Motor neuron (in vitro differentiated cells): ENCODE measurements around the gene NOL4L. TPM values are rescaled to one million over a fixed set of nuclear protein-coding genes. Genes with fewer than 3 reads are reported as not detected.

ENCODE experiments used
- ATAC-seq, 8 experiments: fragments of 200-7000 bp; cut with Tn5 transposase; replicated peaks in 6 of 8; 2 replicates each; pipeline ENCODE4 v1.8.0; 2021; ENCODE audit warnings: mild to moderate bottlenecking in 8 of 8, moderate library complexity in 8 of 8
- H3K27ac ChIP-seq, 2 donors: fragments of 250-450 bp; sonication (Bioruptor Pico); 2 replicates each; pipeline ENCODE4 v1.9.0; 2021; ENCODE audit warnings: antibody characterized with exemption in 2 of 2, mild to moderate bottlenecking in 2 of 2, moderate library complexity in 1 of 2
- H3K4me1 ChIP-seq, 2 donors: fragments of 250-450 bp; sonication (Bioruptor Pico); replicated peaks in 1 of 2; 2 replicates each; pipeline ENCODE4 v1.6.1; 2021; ENCODE audit warnings: antibody characterized with exemption in 2 of 2, mild to moderate bottlenecking in 2 of 2, moderate library complexity in 1 of 2
- H3K4me3 ChIP-seq, 5 donors: fragments of 250-450 bp; sonication (Bioruptor Pico); 2 replicates each; pipeline ENCODE4 v1.9.0; 2021; ENCODE audit warnings: antibody characterized with exemption in 5 of 5, mild to moderate bottlenecking in 5 of 5, moderate library complexity in 4 of 5
- WGBS, 10 experiments: fragments of 450-650 bp; shearing (Covaris generic); methylation state at CpG; one replicate each; pipeline ENCODE4 v1.0.0; 2022; 5-methylcytosine and 5-hydroxymethylcytosine counted together
- in situ Hi-C, 9 experiments: fragments of 400-800 bp; cut with MboI; loops; one replicate each; pipeline ENCODE4 v1.15.0; 2021; ENCODE audit warnings: low sequenced_read_pairs in 9 of 9, low pct_unique_long_range_greater_than_20kb in 2 of 9; ENCODE audit not compliant: unreplicated experiment in 9 of 9
- total RNA-seq, 8 experiments: library from RNA; unstranded; fragments of 300-600 nt; gene quantifications; 2 replicates each; pipeline versions ENCODE4 v1.2.3 to v1.2.4, GENCODE V29; 2022

NOL4L gene
- total RNA-seq, 8 experiments from 2014 or later, result 9.1 to 34.6 (median 20.4) TPM

- in situ Hi-C loops, result no loop called here
Observed at GRCh38 chr20:32436142-32436861, 148.8 kb downstream of the NOL4L start.

DNA sequence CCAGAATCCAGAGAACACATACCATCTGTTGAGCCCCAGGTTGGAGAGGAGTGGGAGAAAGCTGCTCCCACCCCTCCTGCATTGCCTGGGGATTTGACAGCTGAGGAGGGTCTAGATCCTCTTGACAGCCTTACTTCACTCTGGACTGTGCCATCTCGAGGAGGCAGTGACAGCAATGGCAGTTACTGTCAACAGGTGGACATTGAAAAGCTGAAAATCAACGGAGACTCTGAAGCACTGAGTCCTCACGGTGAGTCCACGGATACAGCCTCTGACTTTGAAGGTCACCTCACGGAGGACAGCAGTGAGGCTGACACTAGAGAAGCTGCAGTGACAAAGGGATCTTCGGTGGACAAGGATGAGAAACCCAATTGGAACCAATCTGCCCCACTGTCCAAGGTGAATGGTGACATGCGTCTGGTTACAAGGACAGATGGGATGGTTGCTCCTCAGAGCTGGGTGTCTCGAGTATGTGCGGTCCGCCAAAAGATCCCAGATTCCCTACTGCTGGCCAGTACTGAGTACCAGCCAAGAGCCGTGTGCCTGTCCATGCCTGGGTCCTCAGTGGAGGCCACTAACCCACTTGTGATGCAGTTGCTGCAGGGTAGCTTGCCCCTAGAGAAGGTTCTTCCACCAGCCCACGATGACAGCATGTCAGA is 149.6 kb downstream of the NOL4L start:
- H3K4me1 ChIP-seq, result no peaks in the 10 kb centered on the region
- 87 to 100% (median 100%) methylated on average over 1 to 4 of the region's 12 CpGs; no CpG with 5 or more reads in 2 of the 10 experiments for WGBS, 10 experiments
- no peak for ATAC-seq
- no peak overlapping the region for H3K27ac ChIP-seq
- in situ Hi-C loops, result no loop called here
- H3K4me3 ChIP-seq, result no peak overlapping the region

More at GRCh38 chr20:32436142-32436861, 148.8 kb downstream of the NOL4L start:
- WGBS, 10 experiments, result 80 to 100% (median 100%) methylated on average over 1 to 4 of the region's 11 CpGs; no CpG with 5 or more reads in 3 of the 10 experiments
- Histone ChIP-seq H3K27ac (no peak overlapping the region), H3K4me1 (no peaks in the 10 kb centered on the region), H3K4me3 (no peak overlapping the region)
- no peak for ATAC-seq

GRCh38 chr20:32434434-32434833 is 150.7 kb downstream of the NOL4L start:
- Histone ChIP-seq H3K4me3 (no peak overlapping the region), H3K4me1 (no peaks in the 10 kb centered on the region), H3K27ac (no peak overlapping the region)
- WGBS, 10 experiments, result 88 to 96% (median 93%) methylated on average over 2 to 7 of the region's 19 CpGs; no CpG with 5 or more reads in 5 of the 10 experiments
- in situ Hi-C loops, result no loop called here
- ATAC-seq, result peak in 2 of 8 experiments; percentile 21 to 26

DNA sequence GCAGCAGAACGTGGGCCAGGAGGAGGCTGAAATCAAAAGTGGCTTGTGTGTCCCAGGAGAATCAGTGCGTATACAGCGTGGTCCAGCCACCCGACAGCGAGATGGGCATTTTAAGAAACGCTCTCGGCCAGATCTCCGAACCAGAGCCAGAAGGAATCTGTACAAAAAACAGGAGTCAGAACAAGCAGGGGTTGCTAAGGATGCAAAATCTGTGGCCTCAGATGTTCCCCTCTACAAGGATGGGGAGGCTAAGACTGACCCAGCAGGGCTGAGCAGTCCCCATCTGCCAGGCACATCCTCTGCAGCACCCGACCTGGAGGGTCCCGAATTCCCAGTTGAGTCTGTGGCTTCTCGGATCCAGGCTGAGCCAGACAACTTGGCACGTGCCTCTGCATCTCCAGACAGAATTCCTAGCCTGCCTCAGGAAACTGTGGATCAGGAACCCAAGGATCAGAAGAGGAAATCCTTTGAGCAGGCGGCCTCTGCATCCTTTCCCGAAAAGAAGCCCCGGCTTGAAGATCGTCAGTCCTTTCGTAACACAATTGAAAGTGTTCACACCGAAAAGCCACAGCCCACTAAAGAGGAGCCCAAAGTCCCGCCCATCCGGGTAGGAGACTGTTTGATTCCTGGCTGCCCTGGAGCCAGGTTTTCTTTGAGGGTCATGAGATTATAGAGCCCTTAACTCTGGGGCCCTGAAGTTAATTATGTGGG is 151.7 kb downstream of the NOL4L start:
- Histone ChIP-seq H3K4me1 (no peaks in the 10 kb centered on the region), H3K27ac (no peak overlapping the region), H3K4me3 (no peak overlapping the region)
- in situ Hi-C loops, result no loop called here
- ATAC-seq, result no peak
- WGBS, 10 experiments, result 20 to 100% (median 92%) methylated on average over 1 to 13 of the region's 20 CpGs

DNA sequence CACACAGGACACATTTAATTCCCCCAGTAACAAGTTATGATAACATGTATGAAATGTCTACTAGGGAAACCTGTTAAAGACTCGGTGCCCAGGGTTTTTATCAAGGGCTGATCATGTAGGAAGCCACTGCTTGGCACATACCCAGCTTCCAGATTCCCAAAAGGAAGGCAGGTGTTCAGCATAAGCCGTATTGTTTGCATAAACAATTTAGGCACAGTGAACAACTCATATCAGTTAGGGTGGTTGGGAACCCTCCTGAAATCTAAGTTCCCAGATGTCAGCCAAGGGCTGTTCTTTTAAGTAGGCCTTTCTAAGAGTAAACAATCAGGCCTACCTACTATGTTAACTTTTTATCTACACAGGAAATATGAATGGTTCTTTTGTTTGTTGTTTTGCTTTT is 152.9 kb downstream of the NOL4L start:
- H3K27ac ChIP-seq, result no peak overlapping the region
- in situ Hi-C loops, result no loop called here
- WGBS, 10 experiments, result 60 to 100% (median 92%) methylated on average over 1 to 2 of the region's 2 CpGs; no CpG with 5 or more reads in 3 of the 10 experiments
- H3K4me3 ChIP-seq, result no peak overlapping the region
- no peak for ATAC-seq
- no peaks in the 10 kb centered on the region for H3K4me1 ChIP-seq

DNA sequence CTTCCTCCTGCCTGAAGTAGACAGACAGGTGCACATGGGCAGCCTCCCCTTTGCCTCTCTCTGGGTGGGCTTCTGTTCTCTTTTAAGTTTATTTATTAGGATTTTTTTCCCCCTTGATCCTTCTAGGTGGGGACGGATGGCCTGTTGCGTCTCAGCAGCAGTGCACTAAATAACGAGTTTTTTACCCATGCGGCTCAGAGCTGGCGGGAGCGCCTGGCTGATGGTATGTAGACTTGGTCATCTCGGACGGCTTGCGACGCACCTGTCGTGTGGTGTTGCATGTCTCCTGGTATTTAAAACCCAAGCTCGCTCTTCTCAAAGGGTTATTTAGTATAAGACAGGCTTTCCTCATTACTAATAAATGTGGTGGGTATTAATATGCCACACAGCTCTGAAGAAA is 153.7 kb downstream of the NOL4L start:
- WGBS, 10 experiments, result 67 to 100% (median 99%) methylated on average over 1 to 11 of the region's 12 CpGs; no CpG with 5 or more reads in 2 of the 10 experiments
- no peak overlapping the region for H3K4me3 ChIP-seq
- H3K27ac ChIP-seq, result no peak overlapping the region
- in situ Hi-C loops, result no loop called here
- H3K4me1 ChIP-seq, result no peaks in the 10 kb centered on the region
- no peak for ATAC-seq

DNA sequence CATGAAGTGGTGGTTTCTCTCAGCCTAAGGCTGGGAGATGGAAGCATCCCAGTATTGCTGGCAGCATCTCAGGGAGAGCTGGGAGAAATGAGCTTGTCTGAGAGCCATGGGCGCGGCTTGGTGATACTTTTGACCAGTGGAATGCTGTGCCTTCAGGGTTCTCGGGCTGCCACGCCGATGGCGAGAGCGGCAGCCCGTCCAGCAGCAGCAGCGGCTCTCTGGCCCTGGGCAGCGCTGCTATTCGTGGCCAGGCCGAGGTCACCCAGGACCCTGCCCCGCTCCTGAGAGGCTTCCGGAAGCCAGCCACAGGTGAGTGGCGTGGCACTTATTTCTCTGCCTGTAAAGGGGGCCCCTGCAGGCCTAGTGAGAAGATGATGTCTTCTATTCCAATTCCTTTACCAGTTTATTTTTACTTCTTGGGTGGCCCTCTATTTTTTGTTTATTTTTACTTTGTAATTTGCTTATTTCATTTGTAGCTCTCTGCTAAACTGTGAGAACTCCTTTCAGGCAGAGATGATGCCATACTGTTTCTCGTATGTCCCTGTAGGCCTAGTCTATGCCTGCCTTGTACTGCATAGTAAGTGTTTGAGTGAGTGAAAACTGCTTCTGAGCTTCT is 155.3 kb downstream of the NOL4L start:
- H3K4me3 ChIP-seq, result no peak overlapping the region
- 80 to 100% (median 97%) methylated on average over 1 to 11 of the region's 16 CpGs; no CpG with 5 or more reads in 3 of the 10 experiments for WGBS, 10 experiments
- H3K27ac ChIP-seq, result no peak overlapping the region
- no peaks in the 10 kb centered on the region for H3K4me1 ChIP-seq
- in situ Hi-C loops, result no loop called here
- no peak for ATAC-seq

GRCh38 chr20:32429343-32429742 is 155.8 kb downstream of the NOL4L start:
- no peak overlapping the region for H3K4me3 ChIP-seq
- no peak overlapping the region for H3K27ac ChIP-seq
- ATAC-seq, result no peak
- in situ Hi-C loops, result no loop called here
- no peaks in the 10 kb centered on the region for H3K4me1 ChIP-seq
- WGBS, 10 experiments, result 73 to 100% (median 92%) methylated on average over 1 to 6 of the region's 7 CpGs; no CpG with 5 or more reads in 2 of the 10 experiments

GRCh38 chr20:32427996-32428395 is 157.1 kb downstream of the NOL4L start:
- no peak for ATAC-seq

GRCh38 chr20:32421290-32421689 is 163.8 kb downstream of the NOL4L start:
- H3K4me3 ChIP-seq, result no peak overlapping the region
- 48 to 100% (median 92%) methylated on average over 1 to 2 of the region's 2 CpGs; no CpG with 5 or more reads in 1 of the 10 experiments for WGBS, 10 experiments
- H3K4me1 ChIP-seq, result no peaks in the 10 kb centered on the region
- no peak for ATAC-seq
- in situ Hi-C loops, result no loop called here
- H3K27ac ChIP-seq, result no peak overlapping the region

More at GRCh38 chr20:32427996-32428395, 157.1 kb downstream of the NOL4L start:
- in situ Hi-C loops, result no loop called here
- Histone ChIP-seq H3K4me1 (no peaks in the 10 kb centered on the region), H3K4me3 (no peak overlapping the region), H3K27ac (no peak overlapping the region)
- WGBS, 10 experiments, result 70 to 100% (median 89%) methylated on average over 2 to 6 of the region's 6 CpGs; no CpG with 5 or more reads in 3 of the 10 experiments

DNA sequence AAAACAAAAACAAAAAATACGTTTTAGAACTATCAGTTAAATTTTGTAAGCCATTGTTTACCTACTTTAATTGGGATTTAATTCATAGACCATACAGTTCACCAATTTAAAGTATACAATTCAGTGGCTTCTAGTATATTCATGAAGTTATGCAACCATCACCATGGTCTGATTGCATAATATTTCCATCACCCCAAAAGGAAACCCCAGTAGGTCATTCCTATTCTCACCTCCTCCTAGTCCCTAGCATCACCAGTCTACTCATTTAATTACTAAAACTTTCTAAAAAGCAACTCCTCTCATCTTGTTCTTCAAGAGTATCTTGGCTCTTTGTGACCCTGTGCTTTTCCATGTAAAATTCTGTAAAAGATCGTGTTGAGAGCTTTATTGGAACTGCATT is 166.8 kb downstream of the NOL4L start:
- 70 to 100% (median 92%) methylated on average over 1 to 2 of the region's 2 CpGs; no CpG with 5 or more reads in 1 of the 10 experiments for WGBS, 10 experiments
- Histone ChIP-seq H3K27ac (no peak overlapping the region), H3K4me1 (no peaks in the 10 kb centered on the region), H3K4me3 (no peak overlapping the region)
- in situ Hi-C loops, result no loop called here
- ATAC-seq, result no peak

DNA sequence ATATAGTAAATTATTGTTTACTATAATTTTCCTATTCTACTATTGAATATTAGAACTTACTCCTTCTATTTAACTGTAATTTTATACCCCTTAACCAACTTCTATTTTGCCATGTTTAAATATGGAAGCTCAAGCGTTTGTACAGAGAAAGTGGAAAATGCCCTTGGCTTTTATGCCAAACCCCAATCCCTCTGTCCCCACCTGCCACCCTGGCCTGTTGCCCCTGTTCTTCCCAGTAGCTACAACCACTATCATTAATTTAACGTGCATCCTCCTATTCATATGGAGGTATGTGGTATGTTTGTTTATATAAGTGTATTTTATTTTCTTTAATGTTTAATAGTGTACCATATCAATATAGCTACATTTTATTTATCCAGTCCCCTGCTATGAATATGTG is 168.9 kb downstream of the NOL4L start:
- 20 to 100% (median 81%) methylated on average over 1 to 2 of the region's 2 CpGs; no CpG with 5 or more reads in 3 of the 10 experiments for WGBS, 10 experiments
- Histone ChIP-seq H3K4me1 (no peaks in the 10 kb centered on the region), H3K27ac (no peak overlapping the region), H3K4me3 (no peak overlapping the region)
- in situ Hi-C loops, result no loop called here
- ATAC-seq, result peak in 1 of 8 experiments; percentile 26

GRCh38 chr20:32415494-32415893 is 169.6 kb downstream of the NOL4L start:
- WGBS, 10 experiments, result 38 to 100% (median 71%) methylated on average over 1 to 2 of the region's 2 CpGs; no CpG with 5 or more reads in 2 of the 10 experiments
- in situ Hi-C loops, result no loop called here
- ATAC-seq, result no peak
- Histone ChIP-seq H3K4me3 (no peak overlapping the region), H3K4me1 (no peaks in the 10 kb centered on the region), H3K27ac (no peak overlapping the region)
